K562 (cell line): ENCODE data around the gene KRTAP17-1. TPM values are rescaled to one million over a fixed set of nuclear protein-coding genes. Genes with fewer than 3 reads are reported as not detected.

Experiments used
- ATAC-seq: fragments of 200-7000 bp; cut with Tn5 transposase; 3 replicates; pipeline ENCODE4 v1.9.1; 2020; ENCODE audit warnings: moderate library complexity
- BruUV-seq: library from RNA; stranded (reverse); fragments of 400-500 nt; replicated peaks from 2 replicates; lab custom pipeline; 2021; lab: Mats Ljungman, UMichigan
- CTCF ChIA-PET: fragments of 300-600 bp; formaldehyde crosslinking; extraction: SDS; loops from one replicate; lab custom pipeline; 2021; ENCODE audit warnings: low intra/inter-chr PET ratio; lab: Yijun Ruan, JAX
- POLR2A ChIA-PET: fragments of 300-600, 350-650 bp; sonication (Branson Sonifier 250); formaldehyde crosslinking; extraction: SDS; loops from one replicate; lab custom pipeline; 2021; ENCODE audit warnings: antibody characterized with exemption, inconsistent platforms; lab: Yijun Ruan, JAX
- DNase-seq, 4 experiments: peaks; one replicate each; pipeline versions ENCODE4 v3.0.0 to v3.0.0-alpha.2; 2011 to 2018; ENCODE audit warnings: low spot score in 3 of 4, mixed read lengths in 3 of 4; ENCODE audit errors: extremely low read depth in 1 of 4
- FAIRE-seq: peaks from 2 replicates; lab custom pipeline; 2011; peaks lifted over from hg19 to GRCh38; lab: Jason Lieb, UNC
- H2AFZ ChIP-seq: 2 replicates; pipeline ENCODE4 v1.6.0; 2011; ENCODE audit warnings: low read depth, low read length, control low read depth, inconsistent platforms
- H3K27ac ChIP-seq: fragments of 200-600 bp; 3 replicates; pipeline ENCODE4 v1.8.0; 2011; ENCODE audit warnings: low read depth, mild to moderate bottlenecking, control low read depth, inconsistent platforms, low read length, moderate library complexity, mixed read lengths; ENCODE audit errors: extremely low read depth
- H3K27me3 ChIP-seq, 2 experiments: fragments of 300-600 bp in 1 of 2; 2 replicates in 1 of 2; 3 replicates in 1 of 2; pipeline versions ENCODE4 v1.6.0 to v1.8.0; 2011; ENCODE audit warnings: inconsistent platforms in 2 of 2, low read length in 2 of 2, mild to moderate bottlenecking in 1 of 2, mixed read lengths in 1 of 2, moderate library complexity in 1 of 2; ENCODE audit not compliant: control insufficient read depth in 2 of 2, insufficient read depth in 2 of 2
- H3K36me3 ChIP-seq: fragments of 300-600 bp; 3 replicates; pipeline ENCODE4 v1.8.0; 2011; ENCODE audit warnings: mild to moderate bottlenecking, low read length, inconsistent platforms; ENCODE audit not compliant: control insufficient read depth, insufficient read depth
- H3K4me1 ChIP-seq, 2 experiments: fragments of 200-600 bp in 1 of 2; replicated peaks in 1 of 2; 2 replicates in 1 of 2; 3 replicates in 1 of 2; pipeline versions ENCODE4 v1.5.1 to v1.8.0; 2011; ENCODE audit warnings: inconsistent platforms in 2 of 2, low read length in 2 of 2, mild to moderate bottlenecking in 1 of 2, mixed read lengths in 1 of 2, moderate library complexity in 1 of 2; ENCODE audit not compliant: control insufficient read depth in 2 of 2, insufficient read depth in 2 of 2
- H3K4me2 ChIP-seq: 2 replicates; pipeline ENCODE4 v1.6.1; 2011; ENCODE audit warnings: low read length, control low read depth, inconsistent platforms, mixed read lengths; ENCODE audit not compliant: insufficient read depth
- H3K4me3 ChIP-seq: fragments of 200-600 bp; sonication (generic), shearing (Covaris generic); 2 replicates; pipeline ENCODE4 v1.5.1; 2016; ENCODE audit warnings: control low read depth, inconsistent platforms
- H3K79me2 ChIP-seq: fragments of 200-600 bp; 3 replicates; pipeline ENCODE4 v1.8.0; 2011; ENCODE audit warnings: low read length, inconsistent platforms; ENCODE audit not compliant: control insufficient read depth, insufficient read depth
- H3K9ac ChIP-seq, 2 experiments: 2 replicates each; pipeline versions ENCODE4 v1.6.0 to v1.6.1; 2011; ENCODE audit warnings: low read depth in 2 of 2, low read length in 2 of 2, control low read depth in 1 of 2, inconsistent platforms in 1 of 2, mild to moderate bottlenecking in 1 of 2, mixed read lengths in 1 of 2; ENCODE audit not compliant: insufficient read depth in 1 of 2
- H3K9me1 ChIP-seq: one replicate; pipeline ENCODE4 v1.6.0; 2011; ENCODE audit warnings: inconsistent platforms, mild to moderate bottlenecking, low read length, moderate library complexity; ENCODE audit not compliant: control insufficient read depth, insufficient read depth
- H3K9me3 ChIP-seq: replicated peaks from 2 replicates; pipeline ENCODE4 v1.5.1; 2011; ENCODE audit warnings: low read depth, low read length, inconsistent platforms; ENCODE audit not compliant: control insufficient read depth, insufficient read depth
- H4K20me1 ChIP-seq: replicated peaks from 2 replicates; pipeline ENCODE4 v1.6.1; 2011; ENCODE audit warnings: low read length, inconsistent platforms, mixed read lengths; ENCODE audit not compliant: control insufficient read depth, insufficient read depth
- BRCA1 ChIP-seq, 2 experiments: fragments of 450-650 bp in 1 of 2; sonication (generic) in 1 of 2; formaldehyde crosslinking in 1 of 2; IDR thresholded peaks; 2 replicates each; pipeline versions ENCODE4 v1.5.0 to v1.6.1; 2017 to 2020; ENCODE audit warnings: mild to moderate bottlenecking in 1 of 2, missing genetic modification reagents in 1 of 2
- HCFC1 ChIP-seq: IDR thresholded peaks from 2 replicates; pipeline ENCODE4 v1.6.1; 2012; ENCODE audit warnings: low read depth, low read length, improper control_type of control experiment
- HNRNPL ChIP-seq: fragments of 200-400 bp; formaldehyde crosslinking; IDR thresholded peaks from 2 replicates; pipeline ENCODE4 v1.6.1; 2017; ENCODE audit warnings: low read depth, mild to moderate bottlenecking, low read length
- KDM4B ChIP-seq, 2 experiments: fragments of 450-650 bp in 1 of 2; sonication (generic) in 1 of 2; IDR thresholded peaks; 2 replicates each; pipeline ENCODE4 v1.6.1; 2016 to 2017; ENCODE audit warnings: borderline replicate concordance in 2 of 2, antibody characterized with exemption in 1 of 2, low read depth in 1 of 2, mild to moderate bottlenecking in 1 of 2
- STAT5B ChIP-seq: fragments of 250-450 bp; sonication (Bioruptor Pico); IDR thresholded peaks from 2 replicates; pipeline ENCODE4 v1.8.0; 2021; ENCODE audit warnings: mild to moderate bottlenecking, inconsistent platforms
- TRIM24 ChIP-seq, 2 experiments: fragments of 450-650 bp; IDR thresholded peaks; 2 replicates each; pipeline ENCODE4 v1.6.1; 2016
- ZNF212 ChIP-seq: fragments of 450-650 bp; formaldehyde crosslinking; IDR thresholded peaks from 2 replicates; pipeline ENCODE4 v1.4.0; 2020; ENCODE audit warnings: mild to moderate bottlenecking
- ZNF324 ChIP-seq: fragments of 250-450 bp; sonication (Bioruptor Pico); IDR thresholded peaks from 2 replicates; pipeline ENCODE4 v1.4.0; 2020; ENCODE audit warnings: mild to moderate bottlenecking
- ZNF717 ChIP-seq: fragments of 250-450 bp; sonication (Bioruptor Pico); IDR thresholded peaks from 2 replicates; pipeline ENCODE4 v1.5.0; 2021
- WGBS: fragments of 100-300 bp; shearing (Covaris generic); methylation state at CpG from one replicate; pipeline ENCODE4 v1.1.6; 2016; ENCODE audit warnings: low coverage, mixed read lengths; ENCODE audit not compliant: insufficient coverage; ENCODE audit errors: missing lambda C conversion rate; 5-methylcytosine and 5-hydroxymethylcytosine counted together
- in situ Hi-C: fragments of 300-500 bp; cut with MboI; formaldehyde crosslinking; loops from 4 replicates; pipeline ENCODE4 v1.15.0; 2018; ENCODE audit warnings: inconsistent platforms, mixed read lengths
- intact Hi-C: fragments of 100-400 bp; cut with micrococcal nuclease; formaldehyde crosslinking; loops from 2 replicates; pipeline ENCODE4 v1.14.2; 2022
- polyA plus RNA-seq, 8 experiments: library from polyadenylated mRNA; depleted of rRNA in 4 of 8; stranded (reverse) in 5 of 8; unstranded in 3 of 8; fragments of >200 nt; fragmentation: Nextera tagmentation in 2 of 8; fragmentation: Illumina TruSeq in 1 of 8; extraction: Ambion mirVana in 2 of 8; extraction: Trizol in 1 of 8; gene quantifications; 2 replicates each; pipeline versions ENCODE4 v1.2.1 to v1.2.3, GENCODE V29; 2011 to 2014; ENCODE audit warnings: inconsistent platforms in 1 of 8, missing spikeins in 1 of 8
- total RNA-seq, 7 experiments: library from RNA; depleted of rRNA in 6 of 7; stranded (reverse); fragments of >200 nt in 6 of 7; fragmentation: Illumina TruSeq in 2 of 7; extraction: Trizol in 2 of 7; gene quantifications; 2 replicates each; pipeline versions ENCODE4 v1.2.1 to v1.2.3, GENCODE V29; 2011 to 2021; ENCODE audit warnings: low replicate concordance in 1 of 7
- TF ChIP-seq, protein P1 (sequence below): fragments of 450-650 bp; IDR thresholded peaks from 2 replicates; pipeline ENCODE4 v1.6.1; 2016; ENCODE audit warnings: borderline replicate concordance
- TF ChIP-seq, protein P2 (sequence below): fragments of 450-650 bp; formaldehyde crosslinking; IDR thresholded peaks from 2 replicates; pipeline ENCODE4 v1.4.0; 2020; ENCODE audit warnings: mild to moderate bottlenecking, moderate library complexity
- TF ChIP-seq, protein P3 (sequence below): fragments of 250-450 bp; sonication (Bioruptor Pico); IDR thresholded peaks from 2 replicates; pipeline ENCODE4 v1.5.0; 2022; ENCODE audit warnings: mild to moderate bottlenecking

The KRTAP17-1 gene
- total and polyA plus RNA-seq, 9 of the 15 experiments (the other 6 are each of a cell fraction or from before 2014, with no cell fraction given), result not detected

DNA sequence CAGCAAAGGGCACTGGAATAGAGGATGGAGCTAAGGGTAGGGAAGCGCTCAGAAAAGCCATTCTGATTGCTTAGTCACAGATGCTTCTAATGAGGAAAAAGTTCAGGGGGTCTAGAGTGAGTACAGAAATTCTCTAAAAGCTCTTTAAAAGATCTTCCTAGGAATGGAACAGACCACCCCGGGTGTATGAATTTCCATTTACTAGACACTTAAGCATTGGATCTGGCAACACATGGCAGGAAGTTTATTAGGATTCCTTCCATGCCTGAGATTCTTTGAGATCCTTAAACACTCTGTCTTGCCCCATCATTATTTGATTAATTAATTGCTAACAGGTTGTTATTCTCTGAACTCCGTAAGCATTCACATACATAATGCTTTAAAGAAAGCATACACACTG is 31.5 kb downstream of the KRTAP17-1 start:
- WGBS, result 0% methylated on average over 3 of the region's 3 CpGs
- no peaks in the 10 kb centered on the region for H4K20me1 ChIP-seq
- H3K9ac ChIP-seq, result no peak overlapping the region
- intact Hi-C loops, result no loop called here
- H3K79me2 ChIP-seq, result no peaks in the 10 kb centered on the region
- no peak overlapping the region for H2AFZ ChIP-seq
- no peak overlapping the region for H3K4me2 ChIP-seq
- H3K27me3 ChIP-seq, result peaks cover 0 to 4% of the 10 kb centered on the region in 2 experiments; a peak in 1 of 5 replicates
- TF ChIP-seq HNRNPL (no peak), HCFC1 (no peak), STAT5B (CRISPR knock-in tag) (no peak), TRIM24 (IDR thresholded peaks at IDR 0.05) (no peak), ZNF212 (CRISPR knock-in tag) (no peak), ZNF324 (no peak), BRCA1 (IDR thresholded peaks at IDR 0.05) (no peak), BRCA1 (CRISPR knock-in tag; IDR thresholded peaks at IDR 0.05) (no peak), ZNF717 (CRISPR knock-in tag) (no peak), KDM4B (IDR thresholded peaks at IDR 0.05; ENCODE audit: borderline replicate concordance in 2 of 2, low read depth in 1 of 2) (no peak)
- TF ChIP-seq, protein P1, sequence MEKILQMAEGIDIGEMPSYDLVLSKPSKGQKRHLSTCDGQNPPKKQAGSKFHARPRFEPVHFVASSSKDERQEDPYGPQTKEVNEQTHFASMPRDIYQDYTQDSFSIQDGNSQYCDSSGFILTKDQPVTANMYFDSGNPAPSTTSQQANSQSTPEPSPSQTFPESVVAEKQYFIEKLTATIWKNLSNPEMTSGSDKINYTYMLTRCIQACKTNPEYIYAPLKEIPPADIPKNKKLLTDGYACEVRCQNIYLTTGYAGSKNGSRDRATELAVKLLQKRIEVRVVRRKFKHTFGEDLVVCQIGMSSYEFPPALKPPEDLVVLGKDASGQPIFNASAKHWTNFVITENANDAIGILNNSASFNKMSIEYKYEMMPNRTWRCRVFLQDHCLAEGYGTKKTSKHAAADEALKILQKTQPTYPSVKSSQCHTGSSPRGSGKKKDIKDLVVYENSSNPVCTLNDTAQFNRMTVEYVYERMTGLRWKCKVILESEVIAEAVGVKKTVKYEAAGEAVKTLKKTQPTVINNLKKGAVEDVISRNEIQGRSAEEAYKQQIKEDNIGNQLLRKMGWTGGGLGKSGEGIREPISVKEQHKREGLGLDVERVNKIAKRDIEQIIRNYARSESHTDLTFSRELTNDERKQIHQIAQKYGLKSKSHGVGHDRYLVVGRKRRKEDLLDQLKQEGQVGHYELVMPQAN, result no peak
- TF ChIP-seq, protein P2, sequence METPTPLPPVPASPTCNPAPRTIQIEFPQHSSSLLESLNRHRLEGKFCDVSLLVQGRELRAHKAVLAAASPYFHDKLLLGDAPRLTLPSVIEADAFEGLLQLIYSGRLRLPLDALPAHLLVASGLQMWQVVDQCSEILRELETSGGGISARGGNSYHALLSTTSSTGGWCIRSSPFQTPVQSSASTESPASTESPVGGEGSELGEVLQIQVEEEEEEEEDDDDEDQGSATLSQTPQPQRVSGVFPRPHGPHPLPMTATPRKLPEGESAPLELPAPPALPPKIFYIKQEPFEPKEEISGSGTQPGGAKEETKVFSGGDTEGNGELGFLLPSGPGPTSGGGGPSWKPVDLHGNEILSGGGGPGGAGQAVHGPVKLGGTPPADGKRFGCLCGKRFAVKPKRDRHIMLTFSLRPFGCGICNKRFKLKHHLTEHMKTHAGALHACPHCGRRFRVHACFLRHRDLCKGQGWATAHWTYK (CRISPR knock-in tag), result no peak
- TF ChIP-seq, protein P3, sequence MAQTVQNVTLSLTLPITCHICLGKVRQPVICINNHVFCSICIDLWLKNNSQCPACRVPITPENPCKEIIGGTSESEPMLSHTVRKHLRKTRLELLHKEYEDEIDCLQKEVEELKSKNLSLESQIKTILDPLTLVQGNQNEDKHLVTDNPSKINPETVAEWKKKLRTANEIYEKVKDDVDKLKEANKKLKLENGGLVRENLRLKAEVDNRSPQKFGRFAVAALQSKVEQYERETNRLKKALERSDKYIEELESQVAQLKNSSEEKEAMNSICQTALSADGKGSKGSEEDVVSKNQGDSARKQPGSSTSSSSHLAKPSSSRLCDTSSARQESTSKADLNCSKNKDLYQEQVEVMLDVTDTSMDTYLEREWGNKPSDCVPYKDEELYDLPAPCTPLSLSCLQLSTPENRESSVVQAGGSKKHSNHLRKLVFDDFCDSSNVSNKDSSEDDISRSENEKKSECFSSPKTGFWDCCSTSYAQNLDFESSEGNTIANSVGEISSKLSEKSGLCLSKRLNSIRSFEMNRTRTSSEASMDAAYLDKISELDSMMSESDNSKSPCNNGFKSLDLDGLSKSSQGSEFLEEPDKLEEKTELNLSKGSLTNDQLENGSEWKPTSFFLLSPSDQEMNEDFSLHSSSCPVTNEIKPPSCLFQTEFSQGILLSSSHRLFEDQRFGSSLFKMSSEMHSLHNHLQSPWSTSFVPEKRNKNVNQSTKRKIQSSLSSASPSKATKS (CRISPR knock-in tag), result no peak
- TF ChIP-seq, all 486 proteins: peak for 0
- no peaks in the 10 kb centered on the region for H3K9me1 ChIP-seq
- in situ Hi-C loops, result no loop called here
- ChIA-PET POLR2A (no interaction called here), CTCF (interaction anchor here (1.3 kb wide), 1 partner anchor 374 kb away, joined by 3 read pairs; no protein-coding TSS in a partner anchor)
- H3K9me3 ChIP-seq, result no peaks in the 10 kb centered on the region
- H3K4me3 ChIP-seq, result no peak overlapping the region
- H3K36me3 ChIP-seq, result no peaks in the 10 kb centered on the region
- H3K27ac ChIP-seq, result no peak overlapping the region
- no peak for FAIRE-seq
- H3K4me1 ChIP-seq, result no peaks in the 10 kb centered on the region
- DNase-seq, result peak in 3 of 4 experiments; percentile 0
- no TSS peak for BruUV-seq
- no peak for ATAC-seq
